BJ (cell line): ENCODE results near the gene SMYD3. TPM values are rescaled to one million over a fixed set of nuclear protein-coding genes. Genes with fewer than 3 reads are reported as not detected.

ENCODE experiments used
- CTCF ChIA-PET: fragments of 350-600 bp; formaldehyde crosslinking; extraction: SDS; loops from one replicate; lab custom pipeline; 2021; ENCODE audit warnings: antibody characterized with exemption, inconsistent platforms; lab: Yijun Ruan, JAX
- POLR2A ChIA-PET: fragments of 300-600 bp; sonication (Branson Sonifier 250); formaldehyde crosslinking; extraction: SDS; loops from one replicate; lab custom pipeline; 2021; ENCODE audit warnings: antibody characterized with exemption; lab: Charles Lee
- DNase-seq: peaks from one replicate; pipeline ENCODE4 v3.0.0-alpha.2; 2011; ENCODE audit warnings: low read depth
- H3K27me3 ChIP-seq: 2 replicates; pipeline ENCODE4 v1.6.0; 2011; ENCODE audit warnings: low read length; ENCODE audit not compliant: control insufficient read depth, insufficient read depth
- H3K36me3 ChIP-seq: 2 replicates; pipeline ENCODE4 v1.5.1; 2011; ENCODE audit warnings: low read length; ENCODE audit not compliant: control insufficient read depth, insufficient read depth
- H3K4me3 ChIP-seq: 2 replicates; pipeline ENCODE4 v1.5.1; 2011; ENCODE audit warnings: low read depth, mild to moderate bottlenecking, control low read depth, low read length
- CTCF ChIP-seq: IDR thresholded peaks from 2 replicates; pipeline ENCODE4 v1.5.1; 2011; ENCODE audit warnings: low read depth, mild to moderate bottlenecking, control low read depth, inconsistent platforms, low read length, moderate library complexity; ENCODE audit not compliant: insufficient read depth
- polyA plus RNA-seq: library from polyadenylated mRNA; depleted of rRNA; stranded (reverse); fragments of >200 nt; gene quantifications from 2 replicates; pipeline ENCODE4 v1.2.3, GENCODE V29; 2011

The SMYD3 gene
- polyA plus RNA-seq, 1 experiment: 26.1 TPM

- Histone ChIP-seq H3K27me3 (no peaks in the 10 kb centered on the region), H3K36me3 (no peaks in the 10 kb centered on the region), H3K4me3 (no peak overlapping the region)
- TF ChIP-seq CTCF: no peak
- DNase-seq: no peak
- POLR2A ChIA-PET: no interaction called here
- CTCF ChIA-PET: no interaction called here
These were observed 425.0 kb downstream of the SMYD3 start for GRCh38 chr1:246081856-246082668.

GRCh38 chr1:246081138-246081702 lies 425.9 kb downstream of the SMYD3 start:
- no peaks in the 10 kb centered on the region for H3K27me3 ChIP-seq
- no peak for DNase-seq
- ChIA-PET POLR2A (interaction anchor here (0.5 kb wide), 1 partner anchor 289 kb away, joined by 8 read pairs; no protein-coding TSS in a partner anchor), CTCF (no interaction called here)
- no peak for TF ChIP-seq CTCF
- H3K36me3 ChIP-seq: no peaks in the 10 kb centered on the region
- H3K4me3 ChIP-seq: no peak overlapping the region

- no peak for TF ChIP-seq CTCF
- no peaks in the 10 kb centered on the region for H3K36me3 ChIP-seq
- DNase-seq: no peak
- CTCF ChIA-PET: interaction anchor here (0.6 kb wide), 1 partner anchor 13 kb away, joined by 3 read pairs; no protein-coding TSS in a partner anchor
- POLR2A ChIA-PET: no interaction called here
- no peak overlapping the region for H3K4me3 ChIP-seq
- H3K27me3 ChIP-seq: no peaks in the 10 kb centered on the region
These were observed 427.0 kb downstream of the SMYD3 start for GRCh38 chr1:246080031-246080430.

GRCh38 chr1:246078888-246079252 lies 428.2 kb downstream of the SMYD3 start:
- POLR2A ChIA-PET: no interaction called here
- CTCF ChIA-PET: no interaction called here
- Histone ChIP-seq H3K4me3 (no peak overlapping the region), H3K36me3 (no peaks in the 10 kb centered on the region), H3K27me3 (no peaks in the 10 kb centered on the region)
- no peak for DNase-seq
- no peak for TF ChIP-seq CTCF

GRCh38 chr1:246078126-246078887 lies 428.8 kb downstream of the SMYD3 start:
- Histone ChIP-seq H3K4me3 (no peak overlapping the region), H3K27me3 (no peaks in the 10 kb centered on the region), H3K36me3 (no peaks in the 10 kb centered on the region)
- no peak for DNase-seq
- TF ChIP-seq CTCF: no peak
- CTCF ChIA-PET: no interaction called here
- POLR2A ChIA-PET: no interaction called here
